ENCODE measurements around the gene MINPP1. TPM values are rescaled to one million over a fixed set of nuclear protein-coding genes. Genes with fewer than 3 reads are reported as not detected.
A peak's percentile ranks its signal among the peaks of the same experiment; 100 is the strongest.

MINPP1 gene
- total RNA-seq, 1 donor from 2014 or later = 64.2 TPM

GRCh38 chr10:87594864-87595263 lies 90.2 kb downstream of the MINPP1 start:
- peaks cover 4% of the 10 kb centered on the region for H3K27me3 Mint-ChIP-seq (ENCODE audit: insufficient read depth, low read depth)
- no peaks in the 10 kb centered on the region for H3K36me3 ChIP-seq

GRCh38 chr10:87596351-87596750 lies 91.7 kb downstream of the MINPP1 start:
- H3K4me3 ChIP-seq = no peak overlapping the region
- no peak overlapping the region for H3K27ac Mint-ChIP-seq
- no peaks in the 10 kb centered on the region for H3K36me3 ChIP-seq
- H3K4me1 ChIP-seq = no peaks in the 10 kb centered on the region
- H3K4me3 Mint-ChIP-seq = no peak overlapping the region
- TF ChIP-seq EZH2phosphoT487 (IDR thresholded peaks at IDR 0.05) (no peak), EZH2 (IDR thresholded peaks at IDR 0.05) (no peak), CTCF (IDR thresholded peaks at IDR 0.05) (no peak)
- no peaks in the 10 kb centered on the region for H3F3A ChIP-seq (ENCODE audit: low read depth)
- H3K27me3 ChIP-seq = no peaks in the 10 kb centered on the region
- H3K4me2 ChIP-seq = no peak overlapping the region
- no peaks in the 10 kb centered on the region for H3K9me3 ChIP-seq (ENCODE audit: low read depth)
- no peaks in the 10 kb centered on the region for H3K79me2 ChIP-seq (ENCODE audit: low read depth)
- DNase-seq (ENCODE audit: low spot score) = no peak
- no peaks in the 10 kb centered on the region for H3K36me3 Mint-ChIP-seq
- peak overlapping the region; percentile 80 for H2AFZ ChIP-seq (replicated peaks)
- H3K9ac ChIP-seq = no peak overlapping the region
- no peaks in the 10 kb centered on the region for H3K27me3 Mint-ChIP-seq (ENCODE audit: insufficient read depth, low read depth)
- H3K27ac ChIP-seq = no peak overlapping the region
- H3K9me3 Mint-ChIP-seq = no peaks in the 10 kb centered on the region
- H3K4me1 Mint-ChIP-seq = no peaks in the 10 kb centered on the region
- H4K20me1 ChIP-seq (ENCODE audit: low read depth) = no peaks in the 10 kb centered on the region

More at GRCh38 chr10:87594864-87595263, 90.2 kb downstream of the MINPP1 start:
- Histone ChIP-seq H2AFZ (replicated peaks) (no peak overlapping the region), H3K27ac (no peak overlapping the region), H3K9ac (no peak overlapping the region), H3K9me3 (ENCODE audit: low read depth) (no peaks in the 10 kb centered on the region), H3F3A (ENCODE audit: low read depth) (no peaks in the 10 kb centered on the region), H4K20me1 (ENCODE audit: low read depth) (no peaks in the 10 kb centered on the region), H3K4me2 (no peak overlapping the region), H3K79me2 (ENCODE audit: low read depth) (no peaks in the 10 kb centered on the region), H3K27me3 (no peaks in the 10 kb centered on the region), H3K4me3 (no peak overlapping the region), H3K4me1 (no peaks in the 10 kb centered on the region)
- TF ChIP-seq EZH2 (IDR thresholded peaks at IDR 0.05) = no peak
- TF ChIP-seq EZH2phosphoT487 (IDR thresholded peaks at IDR 0.05) = no peak
- no peak for TF ChIP-seq CTCF (IDR thresholded peaks at IDR 0.05)
- no peaks in the 10 kb centered on the region for H3K36me3 Mint-ChIP-seq
- no peaks in the 10 kb centered on the region for H3K4me1 Mint-ChIP-seq
- H3K4me3 Mint-ChIP-seq = no peak overlapping the region
- DNase-seq (ENCODE audit: low spot score) = no peak
- H3K27ac Mint-ChIP-seq = no peak overlapping the region
- no peaks in the 10 kb centered on the region for H3K9me3 Mint-ChIP-seq

- Mint-ChIP-seq H3K9me3 (no peaks in the 10 kb centered on the region), H3K27ac (no peak overlapping the region), H3K4me3 (no peak overlapping the region), H3K4me1 (no peaks in the 10 kb centered on the region), H3K27me3 (ENCODE audit: insufficient read depth, low read depth) (no peaks in the 10 kb centered on the region), H3K36me3 (no peaks in the 10 kb centered on the region)
- Histone ChIP-seq H3K9me3 (ENCODE audit: low read depth) (no peaks in the 10 kb centered on the region), H3K4me1 (no peaks in the 10 kb centered on the region), H3K4me2 (no peak overlapping the region), H3F3A (ENCODE audit: low read depth) (no peaks in the 10 kb centered on the region), H3K4me3 (no peak overlapping the region), H3K27ac (no peak overlapping the region), H2AFZ (replicated peaks) (no peak overlapping the region), H4K20me1 (ENCODE audit: low read depth) (no peaks in the 10 kb centered on the region), H3K9ac (no peak overlapping the region), H3K36me3 (no peaks in the 10 kb centered on the region), H3K27me3 (no peaks in the 10 kb centered on the region), H3K79me2 (ENCODE audit: low read depth) (no peaks in the 10 kb centered on the region)
- TF ChIP-seq EZH2 (IDR thresholded peaks at IDR 0.05) = no peak
- TF ChIP-seq CTCF (IDR thresholded peaks at IDR 0.05) = no peak
- no peak for TF ChIP-seq EZH2phosphoT487 (IDR thresholded peaks at IDR 0.05)
- DNase-seq (ENCODE audit: low spot score) = no peak
These were observed 94.0 kb downstream of the MINPP1 start for GRCh38 chr10:87598700-87599099.

All from neural progenitor cell (in vitro differentiated cells).